ENCODE data around the gene SYNE4. TPM values are rescaled to one million over a fixed set of nuclear protein-coding genes. Genes with fewer than 3 reads are reported as not detected.

Gene SYNE4
- total and polyA plus RNA-seq, 2 of the 13 experiments (the other 11 are each of a cell fraction or from before 2014, with no cell fraction given) = 13.7 to 23.0 TPM

GRCh38 chr19:35963514-35963913 is 45.1 kb downstream of the SYNE4 start (continued):
- TF ChIP-seq KDM4B (CRISPR knock-in tag; IDR thresholded peaks at IDR 0.05) (no peak), PITX1 (CRISPR knock-in tag; IDR thresholded peaks at IDR 0.05) (peak; percentile 35; the same call in 1 of the 2 replicates), KDM3A (CRISPR knock-in tag; IDR thresholded peaks at IDR 0.05; ENCODE audit: low read depth) (no peak), ZNF468 (CRISPR knock-in tag; IDR thresholded peaks at IDR 0.05) (no peak), ETV5 (CRISPR knock-in tag; IDR thresholded peaks at IDR 0.05; ENCODE audit: borderline replicate concordance) (peak; percentile 47; the same call in 1 of the 2 replicates), NCOA2 (CRISPR knock-in tag; IDR thresholded peaks at IDR 0.05) (peak; percentile 65; the same call in 1 of the 2 replicates), MXI1 (IDR thresholded peaks at IDR 0.05; ENCODE audit: borderline replicate concordance, low read depth, low read length) (peak; percentile 68; the same call in 2 of the 3 replicates), ZNF143 (CRISPR knock-in tag; IDR thresholded peaks at IDR 0.05) (peak; percentile 64; the same call in 1 of the 2 replicates), CSRNP1 (CRISPR knock-in tag; IDR thresholded peaks at IDR 0.05) (no peak), ZSCAN12 (CRISPR knock-in tag; IDR thresholded peaks at IDR 0.05) (no peak), MIER3 (CRISPR knock-in tag; IDR thresholded peaks at IDR 0.05; ENCODE audit: borderline replicate concordance) (peak; percentile 56; the same call in 1 of the 2 replicates), ZNF83 (CRISPR knock-in tag; IDR thresholded peaks at IDR 0.05; ENCODE audit: borderline replicate concordance) (0 out of 2 replicates have a peak, but pooled peaks have one; percentile 62), JUN (CRISPR knock-in tag; IDR thresholded peaks at IDR 0.05) (no peak), MAFK (conservative IDR thresholded peaks at IDR 0.05 in 1 of 2, IDR thresholded peaks at IDR 0.05 in 1 of 2; ENCODE audit: low read length in 2 of 2) (no peak), TCF7 (IDR thresholded peaks at IDR 0.05; ENCODE audit: low read depth) (no peak), THAP9 (CRISPR knock-in tag; IDR thresholded peaks at IDR 0.05; ENCODE audit: borderline replicate concordance) (0 out of 2 replicates have a peak, but pooled peaks have one; percentile 25)
- TF ChIP-seq, protein P1, sequence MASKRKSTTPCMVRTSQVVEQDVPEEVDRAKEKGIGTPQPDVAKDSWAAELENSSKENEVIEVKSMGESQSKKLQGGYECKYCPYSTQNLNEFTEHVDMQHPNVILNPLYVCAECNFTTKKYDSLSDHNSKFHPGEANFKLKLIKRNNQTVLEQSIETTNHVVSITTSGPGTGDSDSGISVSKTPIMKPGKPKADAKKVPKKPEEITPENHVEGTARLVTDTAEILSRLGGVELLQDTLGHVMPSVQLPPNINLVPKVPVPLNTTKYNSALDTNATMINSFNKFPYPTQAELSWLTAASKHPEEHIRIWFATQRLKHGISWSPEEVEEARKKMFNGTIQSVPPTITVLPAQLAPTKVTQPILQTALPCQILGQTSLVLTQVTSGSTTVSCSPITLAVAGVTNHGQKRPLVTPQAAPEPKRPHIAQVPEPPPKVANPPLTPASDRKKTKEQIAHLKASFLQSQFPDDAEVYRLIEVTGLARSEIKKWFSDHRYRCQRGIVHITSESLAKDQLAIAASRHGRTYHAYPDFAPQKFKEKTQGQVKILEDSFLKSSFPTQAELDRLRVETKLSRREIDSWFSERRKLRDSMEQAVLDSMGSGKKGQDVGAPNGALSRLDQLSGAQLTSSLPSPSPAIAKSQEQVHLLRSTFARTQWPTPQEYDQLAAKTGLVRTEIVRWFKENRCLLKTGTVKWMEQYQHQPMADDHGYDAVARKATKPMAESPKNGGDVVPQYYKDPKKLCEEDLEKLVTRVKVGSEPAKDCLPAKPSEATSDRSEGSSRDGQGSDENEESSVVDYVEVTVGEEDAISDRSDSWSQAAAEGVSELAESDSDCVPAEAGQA (IDR thresholded peaks at IDR 0.05; ENCODE audit: low read depth) = no peak
- TF ChIP-seq, protein P1 (CRISPR knock-in tag; IDR thresholded peaks at IDR 0.05; ENCODE audit: borderline replicate concordance) = peak; percentile 84; the same call in 1 of the 2 replicates
- TF ChIP-seq, protein P2, sequence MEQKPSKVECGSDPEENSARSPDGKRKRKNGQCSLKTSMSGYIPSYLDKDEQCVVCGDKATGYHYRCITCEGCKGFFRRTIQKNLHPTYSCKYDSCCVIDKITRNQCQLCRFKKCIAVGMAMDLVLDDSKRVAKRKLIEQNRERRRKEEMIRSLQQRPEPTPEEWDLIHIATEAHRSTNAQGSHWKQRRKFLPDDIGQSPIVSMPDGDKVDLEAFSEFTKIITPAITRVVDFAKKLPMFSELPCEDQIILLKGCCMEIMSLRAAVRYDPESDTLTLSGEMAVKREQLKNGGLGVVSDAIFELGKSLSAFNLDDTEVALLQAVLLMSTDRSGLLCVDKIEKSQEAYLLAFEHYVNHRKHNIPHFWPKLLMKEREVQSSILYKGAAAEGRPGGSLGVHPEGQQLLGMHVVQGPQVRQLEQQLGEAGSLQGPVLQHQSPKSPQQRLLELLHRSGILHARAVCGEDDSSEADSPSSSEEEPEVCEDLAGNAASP (CRISPR knock-in tag; IDR thresholded peaks at IDR 0.05; ENCODE audit: borderline replicate concordance) = peak; percentile 74

Data from HepG2 (cell line).